Adrenal gland (tissue), 12 donors: ENCODE results near the gene GAS2. TPM values are rescaled to one million over a fixed set of nuclear protein-coding genes. Genes with fewer than 3 reads are reported as not detected.

ENCODE experiments used
- DNase-seq, 7 donors: peaks; one replicate each; pipeline ENCODE4 v3.0.0-alpha.2; 2019 to 2020
- H3K27ac ChIP-seq, 5 donors: fragments of 200-600 bp; sonication (generic) in 4 of 5; 1 replicate in 3 of 5; 2 replicates in 2 of 5; pipeline versions ENCODE4 v1.5.1 to v1.8.0; 2016 to 2020; ENCODE audit warnings: mild to moderate bottlenecking in 1 of 5
- H3K27me3 ChIP-seq: fragments of 200-600 bp; 2 replicates; pipeline ENCODE4 v1.8.0; 2021
- H3K36me3 ChIP-seq, 2 donors: fragments of 200-600 bp; replicated peaks in 1 of 2; 1 replicate in 1 of 2; 2 replicates in 1 of 2; pipeline versions ENCODE4 v1.5.1 to v1.8.0; 2018 to 2022
- H3K4me1 ChIP-seq, 2 donors: fragments of 200-600 bp; replicated peaks in 1 of 2; 1 replicate in 1 of 2; 2 replicates in 1 of 2; pipeline versions ENCODE4 v1.5.1 to v1.8.0; 2018 to 2021
- H3K4me3 ChIP-seq, 4 donors: fragments of 200-600 bp; sonication (generic) in 3 of 4; one replicate each; pipeline ENCODE4 v1.5.1; 2016 to 2018
- H3K9me3 ChIP-seq, 3 donors: fragments of 200-600 bp; sonication (generic) in 1 of 3; replicated peaks in 1 of 3; 1 replicate in 2 of 3; 2 replicates in 1 of 3; pipeline versions ENCODE4 v1.5.1 to v1.8.0; 2016 to 2021
- CTCF ChIP-seq, 6 experiments: fragments of 450-650 bp in 4 of 6; fragments of 200-600 bp in 2 of 6; sonication (generic) in 1 of 6; IDR thresholded peaks; 1 replicate in 5 of 6; 2 replicates in 1 of 6; pipeline versions ENCODE4 v1.5.1 to v1.8.0; 2016 to 2021; ENCODE audit warnings: antibody characterized with exemption in 6 of 6, mild to moderate bottlenecking in 2 of 6, moderate library complexity in 1 of 6
- POLR2A ChIP-seq, 2 donors: fragments of 450-650 bp; IDR thresholded peaks; one replicate each; pipeline ENCODE4 v1.6.1; 2017; ENCODE audit warnings: antibody characterized with exemption in 2 of 2, mild to moderate bottlenecking in 2 of 2, moderate library complexity in 1 of 2
- WGBS, 4 donors: extraction: QIAGEN DNeasy Blood & Tissue Kit in 2 of 4; methylation state at CpG; one replicate each; pipeline versions ENCODE4 v1.1.5 to v1.1.7; 2013 to 2017; 5-methylcytosine and 5-hydroxymethylcytosine counted together
- intact Hi-C, 2 donors: fragments of 100-400 bp; cut with DNase I; formaldehyde crosslinking; loops; one replicate each; pipeline versions ENCODE4 v1.14.1 to v1.15.0; 2022 to 2023
- polyA plus RNA-seq, 3 donors: library from polyadenylated mRNA; stranded (reverse); fragments of 200-250 nt in 2 of 3; fragments of 350-450 nt in 1 of 3; fragmentation: Illumina TruSeq in 1 of 3; extraction: RNeasy Lipid Tissue Mini Kit (QIAGEN cat#74804) in 1 of 3; gene quantifications; one replicate each; pipeline ENCODE4 v1.2.3, GENCODE V29; 2013 to 2014
- total RNA-seq, 9 donors: library from RNA; depleted of rRNA in 4 of 9; stranded (reverse); fragments of >200 nt in 4 of 9; fragments of 120-200 nt in 1 of 9; fragmentation: NEBNext Ultra II Directional in 1 of 9; extraction: Animal tissue kit (Norgen Biotek cat#: 25700) in 1 of 9; gene quantifications; one replicate each; pipeline versions ENCODE4 v1.1.0 to v1.2.4, GENCODE V29; 2013 to 2023
- donor health status: healthy with polysubstance abuse.
- donor health status: Bipolar disorder and iron deficiency.
- donor health status: DM: yes; HTN: yes; CAD: no.
- donor health status: DM: no; HTN: no; CAD: no.
- donor health status: DM: no; HTN: no; CAD: no.
- donor health status: DM: yes; HTN: yes; CAD: no.

The GAS2 gene
- total and polyA plus RNA-seq, 12 donors: 0.56 to 14.8 (median 2.3) TPM

GRCh38 chr11:22625448-22626287 is 40.7 kb upstream of the GAS2 start, which contains the start of gene FANCF:
Gene FANCF (minus strand): TSS chr11:22625823. CDS start chr11:22625810, 13 bp downstream.
- peak; percentile 93 to 99 (median 98) for DNase-seq
- Histone ChIP-seq H3K27me3 (no peaks in the 10 kb centered on the region), H3K9me3 (no peaks in the 10 kb centered on the region), H3K27ac (peak within 1 kb of the TSS; percentile 29 to 92 (median 89)), H3K4me3 (peak within 1 kb of the TSS; percentile 48 to 95 (median 86)), H3K4me1 (peaks cover 4 to 15% of the 10 kb centered on the region in 2 donors), H3K36me3 (no peaks in the 10 kb centered on the region)
- intact Hi-C loops: no loop called here
- 0 to 2% (median 1%) methylated on average over 22 to 55 of the region's 55 CpGs for WGBS, 4 donors
- TF ChIP-seq CTCF (IDR thresholded peaks at IDR 0.05) (no peak), POLR2A (IDR thresholded peaks at IDR 0.05) (peak; percentile 8 to 57)

- Histone ChIP-seq H3K4me3 (peak overlapping the region in 1 of 4 donors; percentile 95), H3K9me3 (no peaks in the 10 kb centered on the region), H3K27ac (peak overlapping the region in 1 of 5 donors; percentile 89), H3K36me3 (no peaks in the 10 kb centered on the region), H3K4me1 (peaks cover 4 to 15% of the 10 kb centered on the region in 2 donors), H3K27me3 (no peaks in the 10 kb centered on the region)
- intact Hi-C loops: no loop called here
- no peak for TF ChIP-seq CTCF (IDR thresholded peaks at IDR 0.05)
- TF ChIP-seq POLR2A (IDR thresholded peaks at IDR 0.05): no peak
- DNase-seq: no peak
- 94 to 96% (median 94%) methylated on average over 14 of the region's 14 CpGs for WGBS, 4 donors
Measured at GRCh38 chr11:22626573-22627239, 39.7 kb upstream of the GAS2 start.

- TF ChIP-seq CTCF (IDR thresholded peaks at IDR 0.05) (no peak), POLR2A (IDR thresholded peaks at IDR 0.05) (no peak)
- Histone ChIP-seq H3K27me3 (no peaks in the 10 kb centered on the region), H3K36me3 (no peaks in the 10 kb centered on the region), H3K4me3 (no peak overlapping the region), H3K4me1 (peaks cover 4 to 15% of the 10 kb centered on the region in 2 donors), H3K9me3 (no peaks in the 10 kb centered on the region), H3K27ac (no peak overlapping the region)
- 96 to 99% (median 97%) methylated on average over 6 of the region's 6 CpGs for WGBS, 4 donors
- no peak for DNase-seq
- intact Hi-C loops: no loop called here
Measured at GRCh38 chr11:22627421-22627820, 39.0 kb upstream of the GAS2 start.

- no peaks in the 10 kb centered on the region for H3K36me3 ChIP-seq
- no peak overlapping the region for H3K4me3 ChIP-seq
- no peaks in the 10 kb centered on the region for H3K9me3 ChIP-seq
- no peak for DNase-seq
- no peaks in the 10 kb centered on the region for H3K4me1 ChIP-seq
- H3K27ac ChIP-seq: no peak overlapping the region
- TF ChIP-seq POLR2A (IDR thresholded peaks at IDR 0.05) (no peak), CTCF (IDR thresholded peaks at IDR 0.05) (no peak)
- no peaks in the 10 kb centered on the region for H3K27me3 ChIP-seq
- intact Hi-C loops: no loop called here
Measured at GRCh38 chr11:22633354-22633902, 33.0 kb upstream of the GAS2 start.
